GM12891 (cell line): ENCODE results near the gene SEC14L3.
A peak's percentile ranks its signal among the peaks of the same experiment; 100 is the strongest.

ENCODE experiments used
- DNase-seq: peaks from one replicate; pipeline ENCODE4 v3.0.0; 2011; ENCODE audit warnings: low spot score; ENCODE audit not compliant: insufficient read length
- FAIRE-seq: peaks from 2 replicates; lab custom pipeline; 2011; peaks lifted over from hg19 to GRCh38; lab: Jason Lieb, UNC
- PAX5 ChIP-seq: IDR thresholded peaks from 2 replicates; pipeline ENCODE4 v1.6.1; 2011; ENCODE audit warnings: low read length, moderate library complexity, mild to moderate bottlenecking; ENCODE audit not compliant: insufficient read depth, severe bottlenecking
- POLR2A ChIP-seq: IDR thresholded peaks from 2 replicates; pipeline ENCODE4 v1.6.1; 2011; ENCODE audit warnings: low read depth, low read length, control low read depth
- POLR2AphosphoS5 ChIP-seq: IDR thresholded peaks from 2 replicates; pipeline ENCODE4 v1.6.1; 2011; ENCODE audit warnings: low read depth, low read length, control low read depth
- POU2F2 ChIP-seq: IDR thresholded peaks from 2 replicates; pipeline ENCODE4 v1.6.1; 2011; ENCODE audit warnings: low read depth, mild to moderate bottlenecking, control low read depth, low read length, moderate library complexity
- SPI1 ChIP-seq: IDR thresholded peaks from 2 replicates; pipeline ENCODE4 v1.6.1; 2011; ENCODE audit warnings: low read depth, low read length, control low read depth
- TAF1 ChIP-seq: IDR thresholded peaks from 2 replicates; pipeline ENCODE4 v1.6.1; 2011; ENCODE audit warnings: low read depth, low read length, control low read depth

Gene SEC14L3

GRCh38 chr22:30424534-30425326, 47.1 kb downstream of the SEC14L3 start:
- peak; percentile 58 for FAIRE-seq
- no peak for TF ChIP-seq POU2F2
- TF ChIP-seq PAX5 = no peak
- TF ChIP-seq POLR2A = no peak
- TF ChIP-seq POLR2AphosphoS5 = no peak
- no peak for TF ChIP-seq SPI1
- TF ChIP-seq TAF1 = no peak
- DNase-seq = no peak

GRCh38 chr22:30423959-30424533, 47.8 kb downstream of the SEC14L3 start:
- FAIRE-seq = peak; percentile 98
- TF ChIP-seq TAF1 (peak; percentile 77), PAX5 (peak; percentile 29), SPI1 (0 out of 2 replicates have a peak, but pooled peaks have one; percentile 15), POLR2A (peak; percentile 46; the same call in 1 of the 2 replicates), POU2F2 (0 out of 2 replicates have a peak, but pooled peaks have one; percentile 8), POLR2AphosphoS5 (peak; percentile 57; the same call in 1 of the 2 replicates)
- DNase-seq = peak; percentile 91

- TF ChIP-seq POLR2AphosphoS5 (peak; percentile 72; the same call in 1 of the 2 replicates), TAF1 (no peak; the same call in 1 of the 2 replicates), POU2F2 (0 out of 2 replicates have a peak, but pooled peaks have one; percentile 20), POLR2A (peak; percentile 87), SPI1 (no peak)
- FAIRE-seq (peak; percentile 56), DNase-seq (no peak)
These were observed 48.4 kb downstream of the SEC14L3 start for GRCh38 chr22:30423301-30423958.

GRCh38 chr22:30422481-30423300, 49.1 kb downstream of the SEC14L3 start:
- no peak for DNase-seq
- TF ChIP-seq POLR2AphosphoS5 (no peak), POU2F2 (no peak), TAF1 (no peak), SPI1 (no peak)
- FAIRE-seq = no peak

- no peak for DNase-seq
- no peak for FAIRE-seq
These were observed 49.9 kb downstream of the SEC14L3 start for GRCh38 chr22:30421695-30422480.

GRCh38 chr22:30420347-30421125, 51.3 kb downstream of the SEC14L3 start:
- TF ChIP-seq POLR2AphosphoS5 = no peak
- TF ChIP-seq POU2F2 = no peak
- TF ChIP-seq SPI1 = no peak
- no peak for TF ChIP-seq POLR2A
- TF ChIP-seq TAF1 = no peak
- no peak for TF ChIP-seq PAX5
- FAIRE-seq (no peak), DNase-seq (no peak)

More at GRCh38 chr22:30421695-30422480, 49.9 kb downstream of the SEC14L3 start:
- no peak for TF ChIP-seq SPI1
- TF ChIP-seq PAX5 = no peak
- TF ChIP-seq POLR2A = no peak
- no peak for TF ChIP-seq TAF1
- no peak for TF ChIP-seq POLR2AphosphoS5
- TF ChIP-seq POU2F2 = no peak

GRCh38 chr22:30416837-30417236, 55.0 kb downstream of the SEC14L3 start:
- TF ChIP-seq PAX5 (no peak), POLR2A (no peak), TAF1 (no peak), POU2F2 (no peak), SPI1 (no peak), POLR2AphosphoS5 (no peak)
- DNase-seq = no peak
- no peak for FAIRE-seq

- DNase-seq = no peak
- TF ChIP-seq POU2F2 = no peak
- TF ChIP-seq SPI1 = no peak
- no peak for TF ChIP-seq POLR2AphosphoS5
- no peak for TF ChIP-seq PAX5
- no peak for TF ChIP-seq POLR2A
- TF ChIP-seq TAF1 = no peak
- FAIRE-seq = no peak
These were observed 55.4 kb downstream of the SEC14L3 start for GRCh38 chr22:30416403-30416802.
